Ishikawa (cell line): Measurements from ENCODE around the gene CACNA1C.

Source experiments
- EP300 ChIP-seq: IDR thresholded peaks from 2 replicates; pipeline ENCODE4 v1.6.1; 2012; ENCODE audit warnings: borderline replicate concordance
- RAD21 ChIP-seq: IDR thresholded peaks from 2 replicates; pipeline ENCODE4 v1.6.1; 2012; ENCODE audit warnings: low read depth

GRCh38 chr12:2017546-2018337 is 35.0 kb upstream of the CACNA1C start:
- TF ChIP-seq EP300: no peak
- TF ChIP-seq RAD21: no peak
